ENCODE measurements around the gene RABL6.
"Not testable (repeated sequence)": the region's sequence is repeated elsewhere in the genome, so short reads cannot be mapped to it uniquely, and the experiment has no call there.

The RABL6 gene

DNA sequence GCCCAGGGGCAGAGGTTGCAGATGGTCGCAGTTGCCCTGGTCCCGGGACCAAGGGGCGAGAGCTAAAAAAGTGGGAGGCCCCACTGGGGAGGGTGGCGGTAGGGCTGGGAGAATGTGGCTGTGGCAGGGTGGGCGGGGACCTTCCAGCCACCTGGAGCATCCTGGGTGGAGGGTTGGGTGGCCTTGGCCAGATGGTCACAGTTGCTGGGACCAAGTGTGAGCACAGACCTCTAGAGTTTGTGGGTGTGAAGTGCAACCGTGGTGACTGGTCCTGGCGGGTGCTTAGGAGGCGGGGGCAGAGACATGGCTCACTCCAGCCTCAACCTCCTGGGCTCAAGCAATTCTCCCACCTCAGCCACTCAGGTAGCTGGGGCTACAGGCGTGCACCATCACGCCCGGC is 72.9 kb downstream of the RABL6 start:
- TF ChIP-seq, protein P1, sequence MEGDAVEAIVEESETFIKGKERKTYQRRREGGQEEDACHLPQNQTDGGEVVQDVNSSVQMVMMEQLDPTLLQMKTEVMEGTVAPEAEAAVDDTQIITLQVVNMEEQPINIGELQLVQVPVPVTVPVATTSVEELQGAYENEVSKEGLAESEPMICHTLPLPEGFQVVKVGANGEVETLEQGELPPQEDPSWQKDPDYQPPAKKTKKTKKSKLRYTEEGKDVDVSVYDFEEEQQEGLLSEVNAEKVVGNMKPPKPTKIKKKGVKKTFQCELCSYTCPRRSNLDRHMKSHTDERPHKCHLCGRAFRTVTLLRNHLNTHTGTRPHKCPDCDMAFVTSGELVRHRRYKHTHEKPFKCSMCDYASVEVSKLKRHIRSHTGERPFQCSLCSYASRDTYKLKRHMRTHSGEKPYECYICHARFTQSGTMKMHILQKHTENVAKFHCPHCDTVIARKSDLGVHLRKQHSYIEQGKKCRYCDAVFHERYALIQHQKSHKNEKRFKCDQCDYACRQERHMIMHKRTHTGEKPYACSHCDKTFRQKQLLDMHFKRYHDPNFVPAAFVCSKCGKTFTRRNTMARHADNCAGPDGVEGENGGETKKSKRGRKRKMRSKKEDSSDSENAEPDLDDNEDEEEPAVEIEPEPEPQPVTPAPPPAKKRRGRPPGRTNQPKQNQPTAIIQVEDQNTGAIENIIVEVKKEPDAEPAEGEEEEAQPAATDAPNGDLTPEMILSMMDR (IDR thresholded peaks at IDR 0.05; ENCODE audit: control insufficient read depth, insufficient read depth, low read depth, low read length, missing control alignments) = no peak
- DNase-seq (ENCODE audit: low read depth) = no peak
- no peak overlapping the region for H3K4me3 ChIP-seq (ENCODE audit: control insufficient read depth, low read depth, low read length)

DNA sequence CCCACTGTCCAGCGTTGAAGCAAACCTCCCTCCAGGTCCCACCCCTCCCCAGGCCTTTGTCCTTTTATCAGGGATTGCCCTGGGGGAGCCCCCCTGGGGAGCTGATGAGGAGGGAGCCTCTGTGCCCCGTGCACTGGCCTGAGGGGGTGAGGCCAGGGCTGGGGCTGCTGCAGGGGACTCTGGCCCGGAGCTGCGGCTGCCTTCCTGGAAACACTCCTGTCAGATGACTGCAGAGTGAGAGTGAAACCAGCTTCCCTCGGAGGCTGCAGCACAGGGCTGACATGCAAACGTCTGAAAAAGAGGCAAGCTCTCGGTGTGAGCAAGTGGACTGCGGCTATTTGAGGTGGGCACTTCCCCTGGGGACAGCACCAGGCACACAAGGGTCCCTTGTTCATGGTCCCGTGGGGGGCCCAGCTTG is 74.0 kb downstream of the RABL6 start:
- no peak overlapping the region for H3K4me3 ChIP-seq (ENCODE audit: control insufficient read depth, low read depth, low read length)
- DNase-seq (ENCODE audit: low read depth) = no peak
- TF ChIP-seq, protein P1 (IDR thresholded peaks at IDR 0.05; ENCODE audit: control insufficient read depth, insufficient read depth, low read depth, low read length, missing control alignments) = no peak

DNA sequence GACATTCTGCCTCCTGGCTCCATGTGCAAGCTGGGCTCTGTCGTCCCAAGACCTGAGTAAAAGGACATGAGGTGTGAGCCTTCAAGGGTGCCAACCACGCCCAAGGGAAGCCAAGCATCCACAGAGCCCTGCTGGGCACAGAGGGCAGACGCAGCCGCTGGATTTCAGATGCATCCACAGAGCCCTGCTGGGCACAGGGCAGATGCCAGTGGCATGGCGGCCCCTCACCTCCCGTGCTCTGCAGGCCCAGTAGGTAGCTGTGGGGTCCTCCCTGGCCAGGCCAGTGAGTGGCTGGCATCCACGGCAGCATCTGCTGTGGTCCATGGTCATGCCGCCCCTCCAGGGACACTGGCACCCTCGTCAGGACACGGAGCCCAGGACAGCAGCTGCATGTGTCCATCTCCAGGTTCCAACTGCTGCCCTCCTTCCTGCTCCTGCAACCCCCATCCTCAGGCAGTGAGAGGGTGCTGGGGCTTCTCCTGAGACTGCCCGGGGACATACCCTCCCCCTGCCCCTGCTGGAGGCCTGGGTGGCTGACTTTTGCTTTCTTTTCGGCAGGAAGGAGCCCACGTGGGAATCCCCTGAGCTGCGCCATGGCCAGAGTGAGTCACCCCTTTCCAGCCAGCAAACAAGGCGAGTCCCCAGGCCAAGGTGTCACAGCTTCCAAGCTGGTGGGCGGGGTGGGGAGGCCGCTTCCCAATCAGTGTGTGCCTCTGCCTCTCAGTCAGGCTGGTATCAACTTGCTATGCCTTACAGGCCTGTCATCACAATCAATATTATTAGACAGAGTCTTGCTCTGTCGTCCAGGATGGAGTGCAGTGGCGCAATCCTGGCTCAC is 74.6 kb downstream of the RABL6 start:
- TF ChIP-seq, protein P1 (IDR thresholded peaks at IDR 0.05; ENCODE audit: control insufficient read depth, insufficient read depth, low read depth, low read length, missing control alignments) = peak; percentile 3
- H3K4me3 ChIP-seq (ENCODE audit: control insufficient read depth, low read depth, low read length) = peak overlapping the region; percentile 20; the same call in 1 of the 2 replicates
- peak; percentile 32 for DNase-seq (ENCODE audit: low read depth)

DNA sequence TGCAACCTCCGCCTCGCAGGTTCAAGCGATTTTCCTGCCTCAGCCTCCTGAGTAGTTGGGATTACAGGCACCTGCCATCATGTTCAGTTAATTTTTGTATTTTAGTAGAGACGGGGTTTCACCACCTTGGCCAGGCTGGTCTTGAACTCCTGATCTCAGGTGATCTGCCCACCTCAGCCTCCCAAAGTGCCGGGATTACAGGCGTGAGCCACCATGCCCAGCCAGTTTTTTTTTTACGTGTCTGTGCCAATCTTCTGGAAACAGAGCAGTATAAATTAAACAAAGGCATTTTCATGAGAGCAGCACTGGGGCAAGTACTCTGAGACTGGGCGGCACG is 75.2 kb downstream of the RABL6 start:
- H3K4me3 ChIP-seq (ENCODE audit: control insufficient read depth, low read depth, low read length); DNase-seq (ENCODE audit: low read depth): not testable (repeated sequence)

DNA sequence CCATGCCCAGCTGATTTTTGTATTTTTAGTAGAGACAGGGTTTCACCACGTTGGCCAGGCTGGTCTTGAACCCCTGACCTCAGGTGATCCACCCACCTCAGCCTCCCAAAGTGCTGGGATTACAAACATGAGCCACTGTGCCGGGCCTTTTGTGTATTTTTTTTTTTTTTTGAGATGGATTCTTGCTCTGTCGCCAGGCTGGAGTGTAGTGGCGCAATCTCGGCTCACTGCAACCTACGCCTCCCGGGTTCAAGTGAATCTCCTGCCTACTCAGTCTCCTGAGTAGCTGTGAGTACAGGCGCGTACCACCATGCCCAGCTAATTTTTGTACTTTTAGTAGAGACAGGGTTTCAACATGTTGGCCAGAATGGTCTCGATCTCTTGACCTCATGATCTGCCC is 75.9 kb downstream of the RABL6 start:
- H3K4me3 ChIP-seq (ENCODE audit: control insufficient read depth, low read depth, low read length); DNase-seq (ENCODE audit: low read depth): not testable (repeated sequence)

DNA sequence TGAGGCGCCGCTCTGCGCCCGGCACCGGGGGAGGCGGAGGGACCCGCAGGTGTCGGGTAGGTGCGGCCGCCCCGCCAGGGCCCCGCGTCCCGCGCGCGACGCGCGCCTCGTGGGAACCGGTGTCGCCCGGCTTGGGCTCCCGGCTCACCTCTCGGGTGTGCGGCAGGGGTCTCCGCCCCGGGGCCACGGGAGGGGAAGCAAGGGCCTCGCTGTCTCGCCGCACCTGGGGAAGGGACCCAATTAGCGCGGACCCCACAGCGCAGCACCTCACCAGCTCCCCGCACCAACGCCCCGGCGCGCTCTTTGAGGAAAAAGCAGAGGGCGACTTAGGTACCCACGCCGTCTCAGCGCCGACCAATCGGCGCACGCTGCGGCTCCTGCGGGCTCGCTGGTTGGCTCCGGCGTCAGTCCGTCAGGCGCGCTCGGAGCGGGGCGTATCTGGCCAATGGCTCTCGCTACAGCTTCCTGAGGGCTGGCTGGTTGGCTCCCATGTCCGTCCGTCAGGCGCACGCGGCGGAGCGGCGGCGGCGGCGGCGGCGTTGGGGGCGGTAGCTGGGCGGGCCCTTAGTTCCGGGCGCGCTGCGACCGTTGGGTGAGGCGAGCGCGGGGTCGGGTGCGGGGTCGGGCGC is 78.3 kb downstream of the RABL6 start, which contains the start of gene TRAF2:
TRAF2 (plus strand) TSS at position 567 of the 629 bp plus-strand sequence. CDS start 12,225 bp downstream, outside the sequence.
- peak; percentile 97 for DNase-seq (ENCODE audit: low read depth)
- TF ChIP-seq, protein P1 (IDR thresholded peaks at IDR 0.05; ENCODE audit: control insufficient read depth, insufficient read depth, low read depth, low read length, missing control alignments) = no peak
- peak within 1 kb of the TSS; percentile 87 for H3K4me3 ChIP-seq (ENCODE audit: control insufficient read depth, low read depth, low read length)

DNA sequence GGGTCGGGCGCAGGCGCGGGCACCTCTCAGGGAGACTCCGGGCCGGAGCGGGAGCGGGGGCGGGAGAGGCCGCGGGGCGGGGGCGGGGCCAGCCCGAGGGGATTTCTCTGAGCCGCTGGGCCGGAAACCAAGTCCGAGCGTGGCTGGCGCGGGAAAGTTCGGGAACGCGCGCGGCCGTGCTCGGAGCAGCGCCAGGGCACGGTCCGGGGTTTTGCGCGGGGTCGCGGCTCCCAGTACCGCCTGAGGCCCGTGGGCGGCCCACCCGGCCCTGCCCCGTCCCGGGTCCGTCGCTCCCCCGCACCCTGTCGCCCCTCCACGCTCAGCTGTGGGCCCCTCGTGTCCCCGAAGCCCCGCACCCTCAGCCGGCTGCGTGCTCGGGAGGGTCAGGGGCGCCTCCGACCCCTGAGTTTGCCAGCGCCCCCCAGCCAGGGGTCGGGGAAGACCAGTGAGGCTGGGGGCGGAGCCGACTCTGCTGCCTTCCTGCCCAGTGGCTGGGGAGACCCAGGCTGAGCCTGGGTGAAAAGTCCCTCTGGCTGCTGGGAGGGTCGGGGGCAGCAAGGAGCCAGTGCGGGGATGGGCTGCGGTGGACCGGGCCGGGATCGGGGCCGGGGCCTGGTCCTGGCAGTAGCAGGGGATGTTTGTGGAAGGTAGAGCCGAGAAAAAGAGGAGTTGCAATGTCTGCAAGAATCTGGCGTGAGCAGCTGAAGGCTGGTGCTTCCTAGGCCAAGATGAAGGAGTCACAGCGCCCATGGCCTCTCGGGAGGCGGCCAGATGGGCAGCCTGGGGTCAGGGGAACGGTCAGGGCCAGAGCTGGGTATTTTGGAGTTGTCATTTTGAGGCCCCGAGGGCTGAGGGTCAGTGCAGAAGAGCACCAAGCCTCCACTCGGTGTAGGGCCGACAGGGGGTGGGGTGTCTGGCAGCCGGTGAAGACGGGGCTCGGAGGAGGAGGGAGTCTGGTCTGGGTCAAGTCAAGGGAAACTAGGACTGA is 79.2 kb downstream of the RABL6 start:
- DNase-seq (ENCODE audit: low read depth) = no peak

More for the DNA sequence above, 79.2 kb downstream of the RABL6 start:
- peak overlapping the region; percentile 87 for H3K4me3 ChIP-seq (ENCODE audit: control insufficient read depth, low read depth, low read length)
- TF ChIP-seq, protein P1 (IDR thresholded peaks at IDR 0.05; ENCODE audit: control insufficient read depth, insufficient read depth, low read depth, low read length, missing control alignments) = peak; percentile 3

Measured in AG09309 (cell line).